HEK293 (cell line): ENCODE measurements around the gene SCN8A.

Experiments
- CTCF ChIA-PET: fragments of 350-600 bp; formaldehyde crosslinking; extraction: SDS; loops from one replicate; lab custom pipeline; 2021; ENCODE audit warnings: antibody characterized with exemption; lab: Yijun Ruan, JAX
- POLR2A ChIA-PET: fragments of 300-600 bp; formaldehyde crosslinking; extraction: SDS; loops from one replicate; lab custom pipeline; 2020; ENCODE audit warnings: antibody characterized with exemption, inconsistent platforms; lab: Yijun Ruan, JAX
- H3K27ac ChIP-seq: fragments of 200-500 bp; sonication (Bioruptor generic); 2 replicates; pipeline ENCODE4 v1.5.1; 2014; ENCODE audit warnings: low read depth, low read length, control low read depth, inconsistent platforms; ENCODE audit errors: extremely low read depth
- H3K36me3 ChIP-seq, 2 experiments: fragments of 200-500 bp in 1 of 2; sonication (Bioruptor generic) in 1 of 2; 1 replicate in 1 of 2; 2 replicates in 1 of 2; pipeline ENCODE4 v1.5.1; 2014 to 2017; ENCODE audit warnings: inconsistent platforms in 2 of 2, low read length in 2 of 2; ENCODE audit not compliant: control insufficient read depth in 2 of 2, insufficient read depth in 1 of 2
- H3K4me1 ChIP-seq: fragments of 200-500 bp; sonication (Bioruptor generic); 2 replicates; pipeline ENCODE4 v1.5.1; 2014; ENCODE audit warnings: mild to moderate bottlenecking, low read length, inconsistent platforms; ENCODE audit not compliant: control insufficient read depth, insufficient read depth
- H3K4me3 ChIP-seq: 2 replicates; pipeline ENCODE4 v1.5.1; 2011; ENCODE audit warnings: low read depth, mild to moderate bottlenecking, control low read depth, low read length, moderate library complexity
- H3K9me3 ChIP-seq: fragments of 200-500 bp; sonication (Bioruptor generic); 2 replicates; pipeline ENCODE4 v1.5.1; 2014; ENCODE audit warnings: low read depth, low read length, inconsistent platforms; ENCODE audit not compliant: control insufficient read depth, insufficient read depth
- GFI1B ChIP-seq: fragments of 450-650 bp; formaldehyde crosslinking; IDR thresholded peaks from 2 replicates; pipeline ENCODE4 v1.5.1; 2016; ENCODE audit warnings: missing biosample characterization, missing genetic modification characterization
- MZF1 ChIP-seq: fragments of 450-650 bp; formaldehyde crosslinking; IDR thresholded peaks from 2 replicates; pipeline ENCODE4 v1.5.1; 2017; ENCODE audit warnings: missing biosample characterization, missing genetic modification characterization, borderline replicate concordance
- YY2 ChIP-seq: fragments of 450-650 bp; formaldehyde crosslinking; IDR thresholded peaks from 2 replicates; pipeline ENCODE4 v1.5.1; 2016; ENCODE audit warnings: missing biosample characterization, missing genetic modification characterization
- ZFP69B ChIP-seq: fragments of 450-650 bp; formaldehyde crosslinking; IDR thresholded peaks from 2 replicates; pipeline ENCODE4 v1.5.1; 2016; ENCODE audit warnings: missing biosample characterization, missing genetic modification characterization
- ZNF121 ChIP-seq: fragments of 450-650 bp; formaldehyde crosslinking; IDR thresholded peaks from 2 replicates; pipeline ENCODE4 v1.5.1; 2016; ENCODE audit warnings: missing biosample characterization, missing genetic modification characterization
- ZNF16 ChIP-seq: fragments of 450-650 bp; formaldehyde crosslinking; IDR thresholded peaks from 2 replicates; pipeline ENCODE4 v1.5.1; 2016; ENCODE audit warnings: low read depth, missing biosample characterization, missing genetic modification characterization
- ZNF2 ChIP-seq: fragments of 450-650 bp; formaldehyde crosslinking; IDR thresholded peaks from 2 replicates; pipeline ENCODE4 v1.5.1; 2016; ENCODE audit warnings: missing biosample characterization, missing genetic modification characterization
- ZNF239 ChIP-seq: fragments of 450-650 bp; formaldehyde crosslinking; IDR thresholded peaks from 2 replicates; pipeline ENCODE4 v1.5.1; 2016; ENCODE audit warnings: missing biosample characterization, missing genetic modification characterization
- ZNF311 ChIP-seq: fragments of 450-650 bp; formaldehyde crosslinking; IDR thresholded peaks from 2 replicates; pipeline ENCODE4 v1.5.1; 2017; ENCODE audit warnings: missing biosample characterization, missing genetic modification characterization, borderline replicate concordance
- ZNF416 ChIP-seq: fragments of 450-650 bp; formaldehyde crosslinking; IDR thresholded peaks from 2 replicates; pipeline ENCODE4 v1.5.1; 2016; ENCODE audit warnings: missing biosample characterization, missing genetic modification characterization
- ZNF48 ChIP-seq: fragments of 450-650 bp; formaldehyde crosslinking; IDR thresholded peaks from 2 replicates; pipeline ENCODE4 v1.5.1; 2016; ENCODE audit warnings: missing biosample characterization, missing genetic modification characterization
- ZNF514 ChIP-seq: fragments of 450-650 bp; formaldehyde crosslinking; IDR thresholded peaks from 2 replicates; pipeline ENCODE4 v1.5.1; 2016; ENCODE audit warnings: missing biosample characterization, missing genetic modification characterization
- ZNF558 ChIP-seq: fragments of 450-650 bp; formaldehyde crosslinking; IDR thresholded peaks from 2 replicates; pipeline ENCODE4 v1.5.1; 2016; ENCODE audit warnings: missing biosample characterization, missing genetic modification characterization
- ZNF664 ChIP-seq: fragments of 450-650 bp; formaldehyde crosslinking; IDR thresholded peaks from 2 replicates; pipeline ENCODE4 v1.5.1; 2016; ENCODE audit warnings: missing biosample characterization, missing genetic modification characterization
- ZNF747 ChIP-seq: fragments of 450-650 bp; formaldehyde crosslinking; IDR thresholded peaks from 2 replicates; pipeline ENCODE4 v1.5.1; 2016; ENCODE audit warnings: missing biosample characterization, missing genetic modification characterization
- ZNF837 ChIP-seq: fragments of 450-650 bp; formaldehyde crosslinking; IDR thresholded peaks from 2 replicates; pipeline ENCODE4 v1.5.1; 2016; ENCODE audit warnings: missing biosample characterization, missing genetic modification characterization
- ZSCAN30 ChIP-seq: fragments of 450-650 bp; IDR thresholded peaks from 2 replicates; pipeline ENCODE4 v1.5.1; 2018; ENCODE audit warnings: missing biosample characterization, mild to moderate bottlenecking, missing genetic modification characterization, moderate library complexity
- TF ChIP-seq, protein P1 (sequence below): fragments of 450-650 bp; formaldehyde crosslinking; IDR thresholded peaks from 2 replicates; pipeline ENCODE4 v1.5.1; 2016; ENCODE audit warnings: missing biosample characterization, missing genetic modification characterization
- TF ChIP-seq, protein P2 (sequence below): fragments of 450-650 bp; formaldehyde crosslinking; IDR thresholded peaks from 2 replicates; pipeline ENCODE4 v1.5.1; 2016; ENCODE audit warnings: missing biosample characterization, missing genetic modification characterization, borderline replicate concordance
- TF ChIP-seq, protein P3 (sequence below): fragments of 450-650 bp; formaldehyde crosslinking; IDR thresholded peaks from 2 replicates; pipeline ENCODE4 v1.5.1; 2016; ENCODE audit warnings: missing biosample characterization, missing genetic modification characterization

SCN8A gene

GRCh38 chr12:51814311-51815088 lies 223.5 kb downstream of the SCN8A start:
- no peak overlapping the region for H3K27ac ChIP-seq

GRCh38 chr12:51815571-51815970 lies 224.5 kb downstream of the SCN8A start:
- Histone ChIP-seq H3K4me1 (no peaks in the 10 kb centered on the region), H3K27ac (no peak overlapping the region), H3K36me3 (no peaks in the 10 kb centered on the region), H3K9me3 (no peaks in the 10 kb centered on the region), H3K4me3 (no peak overlapping the region)
- TF ChIP-seq ZNF239 (no peak), ZNF664 (tag by site-specific recombination) (peak; percentile 29; the same call in 1 of the 2 replicates)
- POLR2A ChIA-PET, result no interaction called here
- CTCF ChIA-PET, result interaction anchor here (0.7 to 3.1 kb wide), 4 partner anchors 14 to 394 kb away, joined by 3 to 13 read pairs (median 4); no protein-coding TSS in a partner anchor

More at GRCh38 chr12:51814311-51815088, 223.5 kb downstream of the SCN8A start:
- TF ChIP-seq GFI1B (tag by site-specific recombination) (no peak), ZNF747 (tag by site-specific recombination) (no peak), ZNF837 (no peak), ZNF311 (tag by site-specific recombination) (no peak), ZNF514 (no peak)
- TF ChIP-seq, protein P1, sequence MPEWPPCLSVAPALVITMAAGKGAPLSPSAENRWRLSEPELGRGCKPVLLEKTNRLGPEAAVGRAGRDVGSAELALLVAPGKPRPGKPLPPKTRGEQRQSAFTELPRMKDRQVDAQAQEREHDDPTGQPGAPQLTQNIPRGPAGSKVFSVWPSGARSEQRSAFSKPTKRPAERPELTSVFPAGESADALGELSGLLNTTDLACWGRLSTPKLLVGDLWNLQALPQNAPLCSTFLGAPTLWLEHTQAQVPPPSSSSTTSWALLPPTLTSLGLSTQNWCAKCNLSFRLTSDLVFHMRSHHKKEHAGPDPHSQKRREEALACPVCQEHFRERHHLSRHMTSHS, result no peak
- CTCF ChIA-PET, result interaction anchor here (0.6 to 1.9 kb wide), 9 partner anchors 9 to 393 kb away, joined by 3 to 6 read pairs (median 4); no protein-coding TSS in a partner anchor
- Histone ChIP-seq H3K4me3 (no peak overlapping the region; the same call in 1 of the 2 replicates), H3K9me3 (no peaks in the 10 kb centered on the region), H3K36me3 (no peaks in the 10 kb centered on the region), H3K4me1 (no peaks in the 10 kb centered on the region)
- POLR2A ChIA-PET, result no interaction called here

DNA sequence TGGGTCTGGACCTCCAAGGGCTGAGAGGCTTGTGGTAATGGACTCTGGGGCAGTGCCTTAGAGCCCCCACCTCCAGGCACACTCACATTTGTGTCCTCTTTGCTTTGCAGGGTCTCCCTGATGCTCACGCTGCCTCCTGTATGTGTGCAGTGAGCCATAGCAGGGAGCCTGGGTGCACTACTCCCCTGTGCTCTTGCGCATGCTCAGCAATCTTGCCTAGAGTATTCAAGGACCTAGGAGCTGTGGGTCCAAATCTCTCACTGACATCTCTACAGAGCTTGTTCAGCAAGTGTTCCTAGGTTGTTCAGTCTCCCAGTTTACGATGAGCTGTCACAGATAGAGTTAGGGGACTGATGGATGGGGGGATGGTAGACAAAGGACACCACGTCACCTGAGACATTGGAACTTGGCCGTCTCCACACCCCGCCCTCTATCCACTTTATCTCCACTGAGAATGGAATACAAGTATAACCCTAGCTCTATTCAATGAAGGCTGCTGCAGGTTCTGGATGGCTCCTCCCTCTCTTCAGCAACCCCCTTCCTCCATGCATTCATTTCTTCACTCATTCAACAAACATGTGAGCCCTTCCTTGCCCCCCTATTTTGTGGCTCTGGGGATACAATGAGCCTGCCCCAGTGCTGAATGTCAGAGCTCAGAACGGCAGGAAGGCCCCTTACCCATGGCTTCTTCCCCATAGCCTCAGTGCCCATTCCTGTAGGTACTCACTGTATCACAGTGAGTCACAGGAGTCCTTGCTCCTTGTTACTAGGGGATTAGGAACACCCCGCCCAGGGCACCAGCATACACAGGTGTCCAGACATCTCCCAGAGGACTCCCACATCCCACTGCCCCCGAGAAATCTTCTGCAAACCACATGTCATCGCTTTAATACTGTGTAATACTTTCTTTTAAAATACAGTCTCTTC lies 226.3 kb downstream of the SCN8A start:
- TF ChIP-seq YY2 (tag by site-specific recombination) (no peak), ZNF48 (tag by site-specific recombination) (no peak), ZNF16 (tag by site-specific recombination) (no peak), ZNF416 (tag by site-specific recombination) (no peak), ZNF121 (tag by site-specific recombination) (no peak), ZNF664 (tag by site-specific recombination) (no peak), ZFP69B (no peak), MZF1 (tag by site-specific recombination) (no peak), ZNF2 (tag by site-specific recombination) (no peak), ZNF558 (tag by site-specific recombination) (no peak), ZSCAN30 (no peak)
- TF ChIP-seq, protein P2, sequence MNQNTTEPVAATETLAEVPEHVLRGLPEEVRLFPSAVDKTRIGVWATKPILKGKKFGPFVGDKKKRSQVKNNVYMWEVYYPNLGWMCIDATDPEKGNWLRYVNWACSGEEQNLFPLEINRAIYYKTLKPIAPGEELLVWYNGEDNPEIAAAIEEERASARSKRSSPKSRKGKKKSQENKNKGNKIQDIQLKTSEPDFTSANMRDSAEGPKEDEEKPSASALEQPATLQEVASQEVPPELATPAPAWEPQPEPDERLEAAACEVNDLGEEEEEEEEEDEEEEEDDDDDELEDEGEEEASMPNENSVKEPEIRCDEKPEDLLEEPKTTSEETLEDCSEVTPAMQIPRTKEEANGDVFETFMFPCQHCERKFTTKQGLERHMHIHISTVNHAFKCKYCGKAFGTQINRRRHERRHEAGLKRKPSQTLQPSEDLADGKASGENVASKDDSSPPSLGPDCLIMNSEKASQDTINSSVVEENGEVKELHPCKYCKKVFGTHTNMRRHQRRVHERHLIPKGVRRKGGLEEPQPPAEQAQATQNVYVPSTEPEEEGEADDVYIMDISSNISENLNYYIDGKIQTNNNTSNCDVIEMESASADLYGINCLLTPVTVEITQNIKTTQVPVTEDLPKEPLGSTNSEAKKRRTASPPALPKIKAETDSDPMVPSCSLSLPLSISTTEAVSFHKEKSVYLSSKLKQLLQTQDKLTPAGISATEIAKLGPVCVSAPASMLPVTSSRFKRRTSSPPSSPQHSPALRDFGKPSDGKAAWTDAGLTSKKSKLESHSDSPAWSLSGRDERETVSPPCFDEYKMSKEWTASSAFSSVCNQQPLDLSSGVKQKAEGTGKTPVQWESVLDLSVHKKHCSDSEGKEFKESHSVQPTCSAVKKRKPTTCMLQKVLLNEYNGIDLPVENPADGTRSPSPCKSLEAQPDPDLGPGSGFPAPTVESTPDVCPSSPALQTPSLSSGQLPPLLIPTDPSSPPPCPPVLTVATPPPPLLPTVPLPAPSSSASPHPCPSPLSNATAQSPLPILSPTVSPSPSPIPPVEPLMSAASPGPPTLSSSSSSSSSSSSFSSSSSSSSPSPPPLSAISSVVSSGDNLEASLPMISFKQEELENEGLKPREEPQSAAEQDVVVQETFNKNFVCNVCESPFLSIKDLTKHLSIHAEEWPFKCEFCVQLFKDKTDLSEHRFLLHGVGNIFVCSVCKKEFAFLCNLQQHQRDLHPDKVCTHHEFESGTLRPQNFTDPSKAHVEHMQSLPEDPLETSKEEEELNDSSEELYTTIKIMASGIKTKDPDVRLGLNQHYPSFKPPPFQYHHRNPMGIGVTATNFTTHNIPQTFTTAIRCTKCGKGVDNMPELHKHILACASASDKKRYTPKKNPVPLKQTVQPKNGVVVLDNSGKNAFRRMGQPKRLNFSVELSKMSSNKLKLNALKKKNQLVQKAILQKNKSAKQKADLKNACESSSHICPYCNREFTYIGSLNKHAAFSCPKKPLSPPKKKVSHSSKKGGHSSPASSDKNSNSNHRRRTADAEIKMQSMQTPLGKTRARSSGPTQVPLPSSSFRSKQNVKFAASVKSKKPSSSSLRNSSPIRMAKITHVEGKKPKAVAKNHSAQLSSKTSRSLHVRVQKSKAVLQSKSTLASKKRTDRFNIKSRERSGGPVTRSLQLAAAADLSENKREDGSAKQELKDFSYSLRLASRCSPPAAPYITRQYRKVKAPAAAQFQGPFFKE (tag by site-specific recombination), result no peak
- TF ChIP-seq, protein P3, sequence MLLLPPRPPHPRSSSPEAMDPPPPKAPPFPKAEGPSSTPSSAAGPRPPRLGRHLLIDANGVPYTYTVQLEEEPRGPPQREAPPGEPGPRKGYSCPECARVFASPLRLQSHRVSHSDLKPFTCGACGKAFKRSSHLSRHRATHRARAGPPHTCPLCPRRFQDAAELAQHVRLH (tag by site-specific recombination), result no peak
- CTCF ChIA-PET, result interaction anchor here (0.6 to 3.1 kb wide), 3 partner anchors 43 to 154 kb away, joined by 3 to 13 read pairs (median 3); no protein-coding TSS in a partner anchor
- Histone ChIP-seq H3K4me3 (no peak overlapping the region), H3K36me3 (no peaks in the 10 kb centered on the region), H3K4me1 (no peaks in the 10 kb centered on the region), H3K27ac (no peak overlapping the region), H3K9me3 (no peaks in the 10 kb centered on the region)
- POLR2A ChIA-PET, result no interaction called here
